ENCODE data around the gene FOXE1. TPM values are rescaled to one million over a fixed set of nuclear protein-coding genes. Genes with fewer than 3 reads are reported as not detected.

FOXE1 gene
- total and polyA plus RNA-seq, 10 of the 15 experiments (the other 5 are each of a cell fraction or from before 2014, with no cell fraction given): not detected

- intact Hi-C loops (cut with micrococcal nuclease; ENCODE audit: unreplicated experiment): no loop called here
Measured at GRCh38 chr9:97855899-97856298, 2.9 kb downstream of the FOXE1 start.

GRCh38 chr9:97856857-97857605 is 4.0 kb downstream of the FOXE1 start:
- H4K20me1 ChIP-seq (ENCODE audit: control insufficient read depth, insufficient read depth): no peaks in the 10 kb centered on the region
- no peak overlapping the region for H3K27ac ChIP-seq (ENCODE audit: control insufficient read depth, insufficient read depth)
- 29% methylated on average over 15 of the region's 15 CpGs for WGBS (ENCODE audit: insufficient coverage, insufficient replicate concordance, low lambda C conversion rate, missing lambda C conversion rate)
- no peak overlapping the region for H3K4me2 ChIP-seq (ENCODE audit: control insufficient read depth, insufficient read depth)
- ChIA-PET POLR2A (no interaction called here), SMC1A (ENCODE audit: uncharacterized antibody, unreplicated experiment) (no interaction called here), RAD21 (ENCODE audit: unreplicated experiment) (no interaction called here), CTCF (interaction anchor here (1.4 kb wide), 1 partner anchor 34 kb away, joined by 6 read pairs; no protein-coding TSS in a partner anchor)
- no peak for TF ChIP-seq MXI1 (IDR thresholded peaks at IDR 0.05; ENCODE audit: low read depth, low read length)
- TF ChIP-seq SPI1 (IDR thresholded peaks at IDR 0.05; ENCODE audit: borderline replicate concordance, insufficient read depth, low read depth, low read length): no peak
- no peak for TF ChIP-seq BMI1 (IDR thresholded peaks at IDR 0.05; ENCODE audit: borderline replicate concordance)
- TF ChIP-seq ZBTB33 (IDR thresholded peaks at IDR 0.05): no peak
- no peak for TF ChIP-seq HCFC1 (IDR thresholded peaks at IDR 0.05; ENCODE audit: low read length)
- TF ChIP-seq MAX (IDR thresholded peaks at IDR 0.05; ENCODE audit: low read depth, low read length): no peak
- TF ChIP-seq JUNB (IDR thresholded peaks at IDR 0.05): no peak
- no peak for TF ChIP-seq DPF2 (IDR thresholded peaks at IDR 0.05)
- no peak for TF ChIP-seq KAT2A (conservative IDR thresholded peaks at IDR 0.05; ENCODE audit: control insufficient read depth, low read depth, low read length)
- TF ChIP-seq MEF2A (IDR thresholded peaks at IDR 0.05; ENCODE audit: insufficient read depth, low read depth, low read length): no peak
- intact Hi-C loops (cut with micrococcal nuclease; ENCODE audit: unreplicated experiment) (no loop called here), in situ Hi-C loops (cut with MboI) (no loop called here)
- no peaks in the 10 kb centered on the region; the same call in 2 of the 3 replicates for H3K9me3 ChIP-seq (replicated peaks; ENCODE audit: control insufficient read depth, insufficient read depth, low read length)
- H3K27me3 ChIP-seq (replicated peaks in 1 of 2; ENCODE audit: control insufficient read depth in 2 of 2, insufficient read depth in 2 of 2, low read length in 1 of 2): peaks cover 24 to 38% of the 10 kb centered on the region in 2 experiments
- BruUV-seq (replicated peaks): no TSS peak
- H3K4me3 ChIP-seq: no peak overlapping the region
- H3K79me2 ChIP-seq (ENCODE audit: control insufficient read depth, insufficient read depth, low read length): no peaks in the 10 kb centered on the region
- H2AFZ ChIP-seq (ENCODE audit: control insufficient read depth, low read depth, low read length): no peak overlapping the region
- H3K9ac ChIP-seq (ENCODE audit: control insufficient read depth, insufficient read depth, low read length): no peak overlapping the region
- FAIRE-seq (no peak), ATAC-seq (no peak), DNase-seq (ENCODE audit: low read depth, low spot score) (no peak)
- H3K4me1 ChIP-seq (ENCODE audit: control insufficient read depth, insufficient read depth, low read length): no peaks in the 10 kb centered on the region
- no peaks in the 10 kb centered on the region for H3K36me3 ChIP-seq (ENCODE audit: control insufficient read depth in 2 of 2, insufficient read depth in 2 of 2, low read length in 1 of 2)

More at GRCh38 chr9:97855899-97856298, 2.9 kb downstream of the FOXE1 start:
- RAD21 ChIA-PET (ENCODE audit: unreplicated experiment): no interaction called here
- 29% methylated on average over 5 of the region's 5 CpGs for WGBS (ENCODE audit: insufficient coverage, insufficient replicate concordance, low lambda C conversion rate, missing lambda C conversion rate)
- H3K36me3 ChIP-seq (ENCODE audit: control insufficient read depth in 2 of 2, insufficient read depth in 2 of 2, low read length in 1 of 2): no peaks in the 10 kb centered on the region
- no peak overlapping the region for H3K9ac ChIP-seq (ENCODE audit: control insufficient read depth, insufficient read depth, low read length)
- POLR2A ChIA-PET: no interaction called here
- in situ Hi-C loops (cut with MboI): no loop called here
- DNase-seq (ENCODE audit: low read depth, low spot score) (no peak), FAIRE-seq (no peak), ATAC-seq (no peak)
- no peak overlapping the region for H2AFZ ChIP-seq (ENCODE audit: control insufficient read depth, low read depth, low read length)
- H3K27me3 ChIP-seq (replicated peaks in 1 of 2; ENCODE audit: control insufficient read depth in 2 of 2, insufficient read depth in 2 of 2, low read length in 1 of 2): peaks cover 25 to 48% of the 10 kb centered on the region in 2 experiments
- H3K27ac ChIP-seq (ENCODE audit: control insufficient read depth, insufficient read depth): no peak overlapping the region
- H3K79me2 ChIP-seq (ENCODE audit: control insufficient read depth, insufficient read depth, low read length): no peaks in the 10 kb centered on the region
- TF ChIP-seq HDAC6 (IDR thresholded peaks at IDR 0.05; ENCODE audit: unreplicated experiment) (no peak), LARP7 (IDR thresholded peaks at IDR 0.05) (no peak), ZNF217 (IDR thresholded peaks at IDR 0.05) (no peak), EGR1 (IDR thresholded peaks at IDR 0.05; ENCODE audit: borderline replicate concordance in 1 of 2, low read depth in 2 of 2, low read length in 2 of 2) (no peak), EP300 (IDR thresholded peaks at IDR 0.05; ENCODE audit: borderline replicate concordance in 1 of 2, control insufficient read depth in 1 of 2, low read depth in 2 of 2, low read length in 2 of 2) (no peak)
- SMC1A ChIA-PET (ENCODE audit: uncharacterized antibody, unreplicated experiment): no interaction called here
- H4K20me1 ChIP-seq (ENCODE audit: control insufficient read depth, insufficient read depth): no peaks in the 10 kb centered on the region
- no peak overlapping the region for H3K4me2 ChIP-seq (ENCODE audit: control insufficient read depth, insufficient read depth)
- H3K9me3 ChIP-seq (replicated peaks; ENCODE audit: control insufficient read depth, insufficient read depth, low read length): no peaks in the 10 kb centered on the region; the same call in 2 of the 3 replicates
- CTCF ChIA-PET: no interaction called here
- no TSS peak for BruUV-seq (replicated peaks)
- H3K4me3 ChIP-seq: no peak overlapping the region
- no peaks in the 10 kb centered on the region for H3K4me1 ChIP-seq (ENCODE audit: control insufficient read depth, insufficient read depth, low read length)
